HG02981 (cell line): ENCODE results near the gene SCP2.

ENCODE experiments used
- ATAC-seq: cut with Tn5 transposase; IDR thresholded peaks from one replicate; pipeline ENCODE4 v1.9.1; 2021; ENCODE audit warnings: mild to moderate bottlenecking, moderate library complexity; ENCODE audit not compliant: unreplicated experiment

SCP2 gene

DNA sequence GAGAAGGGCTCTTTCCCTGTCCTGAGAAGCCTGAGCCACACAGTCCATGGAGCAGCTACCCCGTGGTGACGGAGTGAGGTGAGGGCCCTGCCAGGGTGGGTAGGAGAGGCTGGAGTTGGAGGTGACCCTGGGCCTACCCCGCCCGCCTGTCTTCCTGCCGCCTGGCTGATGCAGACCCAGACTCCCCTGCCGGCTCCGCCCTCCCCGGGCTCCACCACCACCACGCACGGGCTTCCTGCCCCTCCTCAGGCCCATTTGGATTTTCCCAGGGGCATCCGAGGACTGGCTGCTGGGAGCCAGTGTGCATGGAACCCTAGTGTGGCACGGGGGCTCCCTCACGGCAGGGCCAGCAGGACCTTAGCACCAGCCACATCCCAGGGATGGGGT, 167.4 kb downstream of the SCP2 start:
- no peak for ATAC-seq
